NCI-H69 (cell line): Measurements from ENCODE around the gene TBX3.

ENCODE experiments used
- DNase-seq: peaks from one replicate; lab custom pipeline; 2025; lab: John Stamatoyannopoulos, UW

Gene TBX3

DNA sequence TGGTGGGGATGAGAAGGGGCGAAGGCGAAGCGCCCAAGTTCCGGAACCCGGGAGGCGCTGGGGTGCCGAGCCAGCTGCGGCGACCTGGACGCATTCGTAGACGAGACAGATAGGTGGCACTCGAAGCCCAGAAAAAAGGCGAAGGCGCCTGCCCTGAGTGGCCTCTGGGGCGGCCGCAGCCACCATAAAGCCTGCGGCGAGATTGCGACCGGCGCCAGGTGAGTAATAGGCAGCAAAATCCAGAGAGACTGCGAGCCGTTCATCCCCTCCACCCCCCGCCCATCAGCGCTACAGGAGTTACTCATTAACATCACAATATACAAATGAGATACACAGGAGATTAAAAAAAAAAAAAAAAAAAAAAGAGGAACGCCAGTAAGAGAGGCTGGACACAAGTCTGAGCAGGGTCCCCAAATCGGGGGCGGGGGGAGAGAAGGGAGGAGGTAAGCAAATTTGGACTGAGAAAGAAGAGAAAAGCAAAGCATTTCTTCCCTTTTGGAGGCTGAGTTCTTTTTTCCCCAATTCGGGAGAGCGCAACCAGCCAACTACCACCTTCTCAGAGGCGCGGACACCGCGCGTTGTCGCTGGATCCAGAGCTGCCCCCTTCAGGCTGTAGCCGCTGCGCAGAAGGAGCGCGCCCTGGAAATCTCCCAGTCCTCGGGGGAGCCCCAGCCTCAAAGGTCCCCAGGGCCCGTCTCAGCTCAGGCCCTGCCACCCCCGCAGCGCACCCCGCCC is 15.7 kb downstream of the TBX3 start:
- DNase-seq: peak; percentile 93

- no peak for DNase-seq
Observed at GRCh38 chr12:114667669-114668150, 16.3 kb downstream of the TBX3 start.

DNA sequence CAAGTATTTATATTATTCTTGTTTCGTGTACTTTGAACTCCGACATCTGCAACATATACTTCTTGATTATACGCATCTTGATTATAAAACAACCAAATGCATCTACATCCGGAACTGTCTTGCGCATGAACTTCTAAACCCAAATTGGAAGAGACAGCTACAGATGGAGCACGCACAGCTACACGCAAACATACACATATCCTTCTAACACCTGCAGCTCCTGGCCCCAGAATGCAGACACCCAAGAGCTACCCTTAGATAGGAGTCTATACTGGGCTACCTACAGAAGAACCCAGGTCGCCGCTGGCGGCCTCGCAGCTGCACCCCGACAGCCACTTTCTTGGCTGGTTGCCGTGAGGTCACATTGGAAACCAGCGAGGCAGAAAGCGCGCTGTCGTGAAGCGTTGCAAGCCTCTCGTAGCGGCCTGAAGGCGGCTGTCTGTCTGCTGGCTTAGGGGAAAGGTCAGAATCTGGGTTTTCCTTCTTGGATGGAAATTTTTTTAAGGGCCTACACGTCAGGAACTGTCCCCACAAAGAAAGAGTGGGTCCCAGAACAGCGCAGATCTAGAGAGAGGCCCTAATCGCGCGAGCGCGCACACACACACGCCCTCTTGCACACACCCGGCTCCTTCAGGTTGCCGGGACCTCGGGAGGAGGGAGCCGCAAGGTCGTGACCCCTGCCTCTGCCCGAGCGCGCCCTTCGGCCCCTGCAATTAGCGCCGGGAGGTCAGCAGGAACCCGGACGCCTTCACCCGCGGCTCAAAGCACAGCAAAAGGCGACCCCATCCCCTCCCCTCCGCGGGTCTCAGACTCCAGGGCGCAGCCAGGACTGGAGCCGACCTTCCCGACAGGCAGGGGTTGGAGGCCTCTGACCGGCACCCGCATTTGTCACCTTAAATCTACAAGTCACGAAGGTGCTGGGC is 17.0 kb downstream of the TBX3 start:
- no peak for DNase-seq

GRCh38 chr12:114665411-114666260 is 18.3 kb downstream of the TBX3 start:
- DNase-seq: no peak

- DNase-seq: no peak
Observed at GRCh38 chr12:114664651-114665320, 19.2 kb downstream of the TBX3 start.

- DNase-seq: peak; percentile 75
Observed at GRCh38 chr12:114662512-114663177, 21.3 kb downstream of the TBX3 start.

- no peak for DNase-seq
Observed at GRCh38 chr12:114661245-114661644, 22.7 kb downstream of the TBX3 start.

DNA sequence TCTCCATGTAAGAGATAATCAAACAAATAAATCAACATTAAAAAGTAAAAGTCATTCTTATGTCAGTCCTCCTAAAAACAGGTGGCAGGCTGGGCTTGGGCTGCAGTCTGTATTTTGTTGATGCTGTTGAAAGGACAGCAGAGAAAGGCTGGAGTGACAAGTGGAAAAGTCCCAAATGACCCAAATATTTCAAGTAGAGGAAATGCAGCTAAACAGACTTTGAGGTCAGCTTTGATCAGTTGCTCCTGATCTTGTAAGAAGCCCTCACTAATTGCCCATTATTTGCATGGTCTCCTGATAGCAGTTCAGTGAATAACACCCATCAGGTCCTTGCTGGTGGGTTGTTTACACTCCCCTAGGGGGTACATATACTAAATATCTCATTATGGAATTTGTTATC is 24.9 kb downstream of the TBX3 start:
- no peak for DNase-seq

GRCh38 chr12:114658002-114658441 is 26.0 kb downstream of the TBX3 start:
- no peak for DNase-seq

- DNase-seq: no peak
Observed at GRCh38 chr12:114657597-114657920, 26.4 kb downstream of the TBX3 start.

DNA sequence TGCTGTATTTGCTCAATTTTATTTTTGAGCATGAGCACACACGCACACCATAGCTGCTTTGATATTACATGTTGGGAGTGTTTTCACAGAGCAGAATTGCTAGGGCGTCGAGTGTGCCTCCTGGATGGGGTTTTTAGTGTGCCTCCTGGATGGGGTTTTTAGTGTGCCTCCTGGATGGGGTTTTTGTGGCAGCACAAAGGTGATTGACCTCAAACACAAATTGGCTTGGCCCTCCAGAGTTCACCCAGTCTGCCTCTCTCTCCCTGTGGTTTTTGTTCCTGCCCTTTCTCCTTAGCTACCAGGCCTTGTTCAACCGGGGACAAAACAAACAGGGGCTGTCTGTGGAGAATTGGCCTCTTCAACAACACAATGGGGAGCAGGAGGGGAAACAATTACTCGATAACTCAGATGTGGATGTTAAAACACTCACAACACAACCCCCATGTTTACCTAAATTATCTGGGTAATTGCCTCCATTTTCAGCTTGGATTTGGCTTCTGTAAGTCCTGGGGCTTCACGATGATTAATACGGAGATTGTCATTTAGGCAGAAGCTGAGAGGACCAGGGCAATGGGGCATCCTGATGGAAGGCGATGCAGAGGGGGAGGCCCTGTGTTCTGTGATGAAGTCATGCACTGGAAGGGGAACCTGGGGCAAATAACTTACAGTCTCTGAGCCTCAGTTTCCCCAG is 26.9 kb downstream of the TBX3 start:
- peak; percentile 81 for DNase-seq

DNA sequence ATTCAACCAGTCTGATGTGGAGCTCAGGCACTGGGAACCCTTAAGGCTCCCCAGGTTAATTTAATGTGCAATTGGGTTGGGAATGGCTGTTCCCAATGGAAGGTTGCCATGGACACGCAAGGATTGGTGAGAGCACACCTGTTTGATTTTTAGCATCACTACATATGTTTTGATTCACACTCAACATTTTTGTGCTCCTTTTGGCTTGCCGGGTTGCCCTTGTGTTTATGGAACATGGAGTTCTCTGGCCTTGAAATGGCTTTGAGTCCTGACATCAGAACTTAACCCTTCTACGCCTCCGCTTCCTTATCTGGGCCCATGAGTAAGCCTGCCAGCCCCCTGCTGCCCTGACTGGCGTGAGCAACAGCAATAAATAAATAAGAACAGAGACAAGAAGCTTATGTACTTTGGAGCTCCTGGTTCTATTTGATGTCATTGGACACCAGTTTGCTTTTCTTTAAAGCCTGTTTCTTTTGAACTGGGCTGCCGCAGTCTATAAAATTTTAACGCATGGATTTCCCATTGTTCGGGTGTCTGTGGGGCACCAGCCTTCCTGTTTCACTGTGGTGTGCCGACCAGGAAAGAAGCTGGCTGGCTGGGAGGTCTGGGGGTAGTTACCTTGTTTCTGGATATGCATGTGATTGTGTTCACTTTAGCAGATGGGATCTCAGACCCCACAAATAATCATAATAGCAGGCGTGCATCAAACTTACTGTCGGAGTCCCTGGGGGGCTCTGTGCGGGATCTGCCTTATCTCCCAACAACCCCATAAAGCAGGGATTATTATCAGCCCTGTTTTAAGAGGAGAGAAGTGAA is 27.8 kb downstream of the TBX3 start:
- DNase-seq: no peak

- no peak for DNase-seq
Observed at GRCh38 chr12:114649585-114649984, 34.4 kb downstream of the TBX3 start.

GRCh38 chr12:114648711-114649110 is 35.3 kb downstream of the TBX3 start:
- no peak for DNase-seq

GRCh38 chr12:114638790-114639435 is 45.1 kb downstream of the TBX3 start:
- DNase-seq: no peak

DNA sequence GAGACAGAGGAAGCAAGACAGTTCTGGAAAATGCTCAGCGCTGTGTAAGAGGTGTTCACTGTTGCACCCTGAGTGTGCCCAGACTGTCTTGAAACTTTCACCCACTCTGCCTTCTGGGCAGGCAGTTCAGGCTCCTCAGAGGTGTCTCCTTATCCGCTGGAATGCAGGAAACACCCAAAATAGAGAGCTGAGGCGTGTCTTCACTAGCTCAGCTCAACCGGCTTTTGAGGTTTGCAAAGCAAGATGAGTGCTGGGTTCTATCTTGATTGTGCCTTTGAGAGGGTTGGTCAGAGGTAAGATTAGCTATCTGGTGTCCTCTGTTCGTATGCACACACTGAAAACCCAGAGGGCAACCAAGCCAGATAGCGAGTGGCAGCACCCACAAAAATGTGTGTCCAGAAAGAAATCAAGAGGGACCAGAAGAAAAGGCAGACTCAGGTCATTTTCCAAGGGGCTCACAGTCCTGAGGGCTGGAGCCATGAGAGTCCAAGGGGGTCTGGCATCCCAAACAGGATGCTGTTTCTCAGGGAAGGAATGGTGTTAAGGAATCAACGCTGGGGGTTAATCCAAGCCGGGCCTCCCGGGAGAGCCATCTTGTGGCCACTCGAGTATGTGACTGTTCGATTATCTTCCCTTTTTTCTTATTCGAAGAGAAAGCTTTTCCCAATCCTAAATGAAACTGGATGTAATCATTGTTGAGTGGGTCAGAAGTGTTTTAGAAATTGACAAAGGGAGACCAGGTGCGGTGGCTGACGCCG is 47.1 kb downstream of the TBX3 start:
- DNase-seq: peak; percentile 22

DNA sequence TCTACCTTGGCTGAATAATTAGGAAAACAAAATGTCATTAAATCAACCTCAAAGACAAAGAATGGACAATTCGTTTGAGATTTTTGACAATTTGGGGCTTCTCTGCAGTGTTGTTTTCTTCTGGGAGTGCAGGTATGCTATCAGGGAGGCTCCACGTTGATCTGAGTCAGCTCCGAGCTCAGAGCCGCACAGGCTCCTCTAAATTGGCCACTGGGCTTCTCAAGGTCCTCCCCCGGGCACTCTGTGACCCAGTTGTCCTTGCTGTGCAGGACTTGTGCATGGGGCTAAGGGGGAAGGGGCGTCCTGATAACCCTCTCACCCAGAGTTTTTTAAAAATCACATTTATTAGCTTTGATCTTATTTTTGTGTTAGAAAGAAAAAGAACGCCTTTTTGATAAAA is 52.7 kb downstream of the TBX3 start:
- DNase-seq: no peak

- DNase-seq: no peak
Observed at GRCh38 chr12:114628199-114628598, 55.8 kb downstream of the TBX3 start.
